ENCODE results near the gene TIMP2.

DNA sequence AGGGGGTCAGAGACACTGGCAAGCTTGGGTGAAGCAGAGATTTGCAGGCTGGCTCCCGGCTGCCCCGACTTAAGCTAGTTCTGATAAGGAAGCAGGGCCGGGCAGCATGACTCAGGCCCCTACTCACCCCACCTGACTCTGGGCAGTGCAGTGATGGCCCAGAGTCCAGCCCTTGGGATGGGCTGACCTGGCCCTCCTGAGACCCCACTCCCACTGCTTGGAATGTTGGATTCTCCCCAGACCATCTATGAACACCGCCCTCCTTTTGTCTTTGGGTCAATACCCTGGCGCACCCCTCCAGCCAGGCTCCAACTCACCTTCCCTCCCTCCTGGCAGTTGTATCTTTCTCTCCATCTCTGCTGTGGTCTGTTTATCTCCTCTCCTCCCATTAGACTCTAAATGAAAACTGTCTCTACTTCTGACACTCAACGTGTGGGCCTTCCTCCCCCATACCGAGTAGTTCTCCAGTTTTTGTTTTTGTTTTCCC lies 33.5 kb upstream of the TIMP2 start:
- TF ChIP-seq, protein P1, sequence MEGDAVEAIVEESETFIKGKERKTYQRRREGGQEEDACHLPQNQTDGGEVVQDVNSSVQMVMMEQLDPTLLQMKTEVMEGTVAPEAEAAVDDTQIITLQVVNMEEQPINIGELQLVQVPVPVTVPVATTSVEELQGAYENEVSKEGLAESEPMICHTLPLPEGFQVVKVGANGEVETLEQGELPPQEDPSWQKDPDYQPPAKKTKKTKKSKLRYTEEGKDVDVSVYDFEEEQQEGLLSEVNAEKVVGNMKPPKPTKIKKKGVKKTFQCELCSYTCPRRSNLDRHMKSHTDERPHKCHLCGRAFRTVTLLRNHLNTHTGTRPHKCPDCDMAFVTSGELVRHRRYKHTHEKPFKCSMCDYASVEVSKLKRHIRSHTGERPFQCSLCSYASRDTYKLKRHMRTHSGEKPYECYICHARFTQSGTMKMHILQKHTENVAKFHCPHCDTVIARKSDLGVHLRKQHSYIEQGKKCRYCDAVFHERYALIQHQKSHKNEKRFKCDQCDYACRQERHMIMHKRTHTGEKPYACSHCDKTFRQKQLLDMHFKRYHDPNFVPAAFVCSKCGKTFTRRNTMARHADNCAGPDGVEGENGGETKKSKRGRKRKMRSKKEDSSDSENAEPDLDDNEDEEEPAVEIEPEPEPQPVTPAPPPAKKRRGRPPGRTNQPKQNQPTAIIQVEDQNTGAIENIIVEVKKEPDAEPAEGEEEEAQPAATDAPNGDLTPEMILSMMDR (IDR thresholded peaks at IDR 0.05; ENCODE audit: borderline replicate concordance, extremely low read depth, low read length, poor library complexity, severe bottlenecking), result no peak
- no peak for TF ChIP-seq EZH2 (IDR thresholded peaks at IDR 0.05; ENCODE audit: borderline replicate concordance, low read depth, low read length, severe bottlenecking)

Measured in DND-41 (cell line).